GM12878 (cell line): ENCODE data around the gene YTHDF1. TPM values are rescaled to one million over a fixed set of nuclear protein-coding genes. Genes with fewer than 3 reads are reported as not detected.

Source experiments
- ATF2 ChIP-seq: IDR thresholded peaks from 2 replicates; pipeline ENCODE4 v1.6.1; 2012; ENCODE audit warnings: low read length, inconsistent platforms
- CBX5 ChIP-seq: sonication (generic); IDR thresholded peaks from 2 replicates; pipeline ENCODE4 v1.6.1; 2016; ENCODE audit warnings: low read depth, moderate library complexity, mild to moderate bottlenecking, inconsistent platforms
- CHD4 ChIP-seq: fragments of 200-600 bp; sonication (generic); IDR thresholded peaks from 2 replicates; pipeline ENCODE4 v1.6.1; 2016; ENCODE audit warnings: mild to moderate bottlenecking
- CTCF ChIP-seq, 3 experiments: IDR thresholded peaks in 2 of 3; conservative IDR thresholded peaks in 1 of 3; 2 replicates each; pipeline ENCODE4 v1.5.1; 2011; ENCODE audit warnings: low read depth in 3 of 3, low read length in 3 of 3, mild to moderate bottlenecking in 3 of 3, control low read depth in 2 of 3, moderate library complexity in 2 of 3, inconsistent platforms in 1 of 3, mixed read lengths in 1 of 3; ENCODE audit not compliant: control insufficient read depth in 2 of 3, insufficient read depth in 1 of 3; ENCODE audit errors: extremely low read depth in 1 of 3
- DPF2 ChIP-seq: fragments of 450-650 bp; IDR thresholded peaks from 2 replicates; pipeline ENCODE4 v1.6.1; 2017; ENCODE audit warnings: mild to moderate bottlenecking
- NBN ChIP-seq: fragments of 450-650 bp; IDR thresholded peaks from 2 replicates; pipeline ENCODE4 v1.6.1; 2016
- NFYB ChIP-seq: IDR thresholded peaks from 2 replicates; pipeline ENCODE4 v1.6.1; 2011; ENCODE audit warnings: low read depth, mild to moderate bottlenecking, low read length, improper control_type of control experiment, moderate library complexity; ENCODE audit not compliant: insufficient read depth
- NR2C1 ChIP-seq: fragments of 450-650 bp; IDR thresholded peaks from 2 replicates; pipeline ENCODE4 v1.6.1; 2017; ENCODE audit warnings: antibody characterized with exemption, mild to moderate bottlenecking, moderate library complexity
- PBX3 ChIP-seq: IDR thresholded peaks from 2 replicates; pipeline ENCODE4 v1.6.1; 2011; ENCODE audit warnings: mild to moderate bottlenecking, low read depth, low read length, moderate library complexity; ENCODE audit not compliant: insufficient replicate concordance
- POLR2AphosphoS2 ChIP-seq: IDR thresholded peaks from 2 replicates; pipeline ENCODE4 v1.6.1; 2011; ENCODE audit warnings: low read depth, mild to moderate bottlenecking, low read length, improper control_type of control experiment, moderate library complexity
- POU2F2 ChIP-seq: IDR thresholded peaks from 3 replicates; pipeline ENCODE4 v1.6.1; 2011; ENCODE audit warnings: low read depth, mild to moderate bottlenecking, low read length, borderline replicate concordance
- SMAD1 ChIP-seq: fragments of 450-650 bp; IDR thresholded peaks from 2 replicates; pipeline ENCODE4 v1.6.1; 2018; ENCODE audit warnings: mild to moderate bottlenecking, low read depth; ENCODE audit not compliant: partially characterized antibody
- STAT1 ChIP-seq: fragments of 450-650 bp; conservative IDR thresholded peaks from 2 replicates; pipeline ENCODE4 v1.6.1; 2014; ENCODE audit warnings: antibody characterized with exemption, mild to moderate bottlenecking
- STAT3 ChIP-seq: IDR thresholded peaks from 2 replicates; pipeline ENCODE4 v1.6.1; 2011; ENCODE audit warnings: low read depth, low read length, improper control_type of control experiment
- YY1 ChIP-seq: IDR thresholded peaks from 2 replicates; pipeline ENCODE4 v1.6.1; 2011; ENCODE audit warnings: low read depth, mild to moderate bottlenecking, low read length
- ZNF622 ChIP-seq: fragments of 450-650 bp; IDR thresholded peaks from 2 replicates; pipeline ENCODE4 v1.6.1; 2017; ENCODE audit warnings: mild to moderate bottlenecking, inconsistent platforms
- polyA plus RNA-seq, 11 experiments: library from polyadenylated mRNA; depleted of rRNA in 4 of 11; unstranded in 6 of 11; stranded (reverse) in 5 of 11; fragments of >200 nt; fragmentation: Nextera tagmentation in 4 of 11; fragmentation: Illumina TruSeq in 1 of 11; extraction: Ambion mirVana in 4 of 11; extraction: Trizol in 1 of 11; gene quantifications; 1 replicate in 1 of 11; 2 replicates in 10 of 11; pipeline versions ENCODE4 v1.2.1 to v1.2.3, GENCODE V29; 2011 to 2016; ENCODE audit warnings: inconsistent platforms in 2 of 11, missing spikeins in 2 of 11, low read depth in 1 of 11
- total RNA-seq, 4 experiments: library from RNA; depleted of rRNA in 3 of 4; stranded (reverse); fragments of >200 nt in 3 of 4; fragmentation: Illumina TruSeq in 1 of 4; extraction: Trizol in 1 of 4; gene quantifications; 2 replicates each; pipeline versions ENCODE4 v1.2.1 to v1.2.3, GENCODE V29; 2013 to 2021
- TF ChIP-seq, protein P1 (sequence below): fragments of 450-650 bp; conservative IDR thresholded peaks from 2 replicates; pipeline ENCODE4 v1.6.1; 2017; ENCODE audit warnings: mild to moderate bottlenecking, moderate library complexity
- TF ChIP-seq, protein P2 (sequence below): fragments of 450-650 bp; IDR thresholded peaks from 2 replicates; pipeline ENCODE4 v1.6.1; 2016; ENCODE audit warnings: mild to moderate bottlenecking
- TF ChIP-seq, protein P3 (sequence below): IDR thresholded peaks from 2 replicates; pipeline ENCODE4 v1.6.1; 2011; ENCODE audit warnings: borderline replicate concordance, low read depth, mild to moderate bottlenecking, moderate library complexity, low read length; ENCODE audit not compliant: insufficient read depth, poor library complexity, severe bottlenecking
- TF ChIP-seq, protein P4 (sequence below): IDR thresholded peaks from 2 replicates; pipeline ENCODE4 v1.6.1; 2012; ENCODE audit warnings: low read depth, low read length, improper control_type of control experiment

Gene YTHDF1
- total and polyA plus RNA-seq, 10 of the 15 experiments (the other 5 are each of a cell fraction or from before 2014, with no cell fraction given) = 4.6 to 37.8 (median 20.5) TPM

DNA sequence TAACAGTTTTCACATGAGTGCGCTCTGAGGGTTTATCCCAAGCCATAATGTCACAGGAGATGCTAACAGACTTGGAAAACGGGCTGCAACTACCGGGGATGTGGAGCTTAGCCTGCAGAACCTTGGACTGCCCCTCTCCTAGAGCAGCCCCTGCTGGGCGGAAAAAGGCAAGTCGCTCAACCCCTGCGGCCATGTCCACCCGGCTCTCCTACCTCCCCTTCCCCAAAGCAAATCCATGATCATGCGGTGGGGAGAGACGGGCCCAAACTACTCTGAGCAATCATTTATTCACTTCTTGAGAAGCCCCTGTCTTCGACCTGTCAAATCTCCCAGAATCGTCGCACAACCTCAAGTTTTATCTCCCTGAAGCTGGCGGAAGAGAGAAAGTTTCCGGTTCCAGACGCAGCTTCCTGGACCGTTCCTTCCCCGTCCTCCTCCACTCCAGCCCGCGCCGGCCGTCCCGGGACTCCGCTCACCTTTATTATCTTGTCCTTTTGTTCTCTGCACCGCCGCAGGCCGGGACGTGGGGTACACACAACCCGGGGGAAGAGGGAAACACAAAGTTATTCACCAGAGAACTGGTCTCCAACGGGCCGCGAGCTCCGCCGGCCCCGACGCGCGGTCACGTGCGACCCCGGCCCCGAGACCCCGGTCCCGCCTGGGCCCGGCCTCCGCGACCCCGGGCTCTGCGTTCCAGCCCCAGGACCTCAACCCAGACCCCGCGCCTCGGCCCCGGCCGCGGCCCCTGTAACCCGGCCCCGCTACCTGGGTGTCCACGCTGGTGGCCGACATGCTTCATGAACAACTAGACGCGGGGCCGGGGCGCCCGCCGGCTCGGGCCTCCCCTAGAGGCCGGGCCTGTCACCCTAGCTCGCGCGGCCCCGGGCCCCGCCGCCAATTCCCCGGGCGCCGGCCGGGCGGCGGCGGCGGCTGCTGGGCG lies 560 bp downstream of the YTHDF1 start (continued):
- TF ChIP-seq DPF2 (no peak), SMAD1 (no peak), NBN (no peak), YY1 (peak; percentile 86), PBX3 (no peak), STAT1 (no peak), NR2C1 (no peak), CTCF (IDR thresholded peaks at IDR 0.05 in 2 of 3, conservative IDR thresholded peaks at IDR 0.05 in 1 of 3; ENCODE audit: control insufficient read depth in 2 of 3, extremely low read depth in 1 of 3, insufficient read depth in 1 of 3, low read depth in 3 of 3, low read length in 3 of 3) (peak; percentile 44 to 66 (median 49)), POU2F2 (no peak), STAT3 (no peak), NFYB (no peak), ZNF622 (no peak), ATF2 (no peak), CBX5 (no peak), POLR2AphosphoS2 (no peak), CHD4 (no peak)
- TF ChIP-seq, protein P1, sequence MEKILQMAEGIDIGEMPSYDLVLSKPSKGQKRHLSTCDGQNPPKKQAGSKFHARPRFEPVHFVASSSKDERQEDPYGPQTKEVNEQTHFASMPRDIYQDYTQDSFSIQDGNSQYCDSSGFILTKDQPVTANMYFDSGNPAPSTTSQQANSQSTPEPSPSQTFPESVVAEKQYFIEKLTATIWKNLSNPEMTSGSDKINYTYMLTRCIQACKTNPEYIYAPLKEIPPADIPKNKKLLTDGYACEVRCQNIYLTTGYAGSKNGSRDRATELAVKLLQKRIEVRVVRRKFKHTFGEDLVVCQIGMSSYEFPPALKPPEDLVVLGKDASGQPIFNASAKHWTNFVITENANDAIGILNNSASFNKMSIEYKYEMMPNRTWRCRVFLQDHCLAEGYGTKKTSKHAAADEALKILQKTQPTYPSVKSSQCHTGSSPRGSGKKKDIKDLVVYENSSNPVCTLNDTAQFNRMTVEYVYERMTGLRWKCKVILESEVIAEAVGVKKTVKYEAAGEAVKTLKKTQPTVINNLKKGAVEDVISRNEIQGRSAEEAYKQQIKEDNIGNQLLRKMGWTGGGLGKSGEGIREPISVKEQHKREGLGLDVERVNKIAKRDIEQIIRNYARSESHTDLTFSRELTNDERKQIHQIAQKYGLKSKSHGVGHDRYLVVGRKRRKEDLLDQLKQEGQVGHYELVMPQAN = no peak; the same call in 1 of the 2 replicates
- TF ChIP-seq, protein P2, sequence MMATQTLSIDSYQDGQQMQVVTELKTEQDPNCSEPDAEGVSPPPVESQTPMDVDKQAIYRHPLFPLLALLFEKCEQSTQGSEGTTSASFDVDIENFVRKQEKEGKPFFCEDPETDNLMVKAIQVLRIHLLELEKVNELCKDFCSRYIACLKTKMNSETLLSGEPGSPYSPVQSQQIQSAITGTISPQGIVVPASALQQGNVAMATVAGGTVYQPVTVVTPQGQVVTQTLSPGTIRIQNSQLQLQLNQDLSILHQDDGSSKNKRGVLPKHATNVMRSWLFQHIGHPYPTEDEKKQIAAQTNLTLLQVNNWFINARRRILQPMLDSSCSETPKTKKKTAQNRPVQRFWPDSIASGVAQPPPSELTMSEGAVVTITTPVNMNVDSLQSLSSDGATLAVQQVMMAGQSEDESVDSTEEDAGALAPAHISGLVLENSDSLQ = no peak
- TF ChIP-seq, protein P3, sequence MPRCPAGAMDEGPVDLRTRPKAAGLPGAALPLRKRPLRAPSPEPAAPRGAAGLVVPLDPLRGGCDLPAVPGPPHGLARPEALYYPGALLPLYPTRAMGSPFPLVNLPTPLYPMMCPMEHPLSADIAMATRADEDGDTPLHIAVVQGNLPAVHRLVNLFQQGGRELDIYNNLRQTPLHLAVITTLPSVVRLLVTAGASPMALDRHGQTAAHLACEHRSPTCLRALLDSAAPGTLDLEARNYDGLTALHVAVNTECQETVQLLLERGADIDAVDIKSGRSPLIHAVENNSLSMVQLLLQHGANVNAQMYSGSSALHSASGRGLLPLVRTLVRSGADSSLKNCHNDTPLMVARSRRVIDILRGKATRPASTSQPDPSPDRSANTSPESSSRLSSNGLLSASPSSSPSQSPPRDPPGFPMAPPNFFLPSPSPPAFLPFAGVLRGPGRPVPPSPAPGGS = no peak
- TF ChIP-seq, protein P4, sequence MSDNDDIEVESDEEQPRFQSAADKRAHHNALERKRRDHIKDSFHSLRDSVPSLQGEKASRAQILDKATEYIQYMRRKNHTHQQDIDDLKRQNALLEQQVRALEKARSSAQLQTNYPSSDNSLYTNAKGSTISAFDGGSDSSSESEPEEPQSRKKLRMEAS = no peak
